Measurements from ENCODE around the gene LAD1.

- TF ChIP-seq CTCF (IDR thresholded peaks at IDR 0.05) (no peak), REST (IDR thresholded peaks at IDR 0.05; ENCODE audit: insufficient read depth in 1 of 2, low read depth in 2 of 2, low read length in 1 of 2) (no peak), TCF7L2 (IDR thresholded peaks at IDR 0.05; ENCODE audit: low read depth, low read length) (no peak)
Observed at GRCh38 chr1:201406831-201407406, 7.8 kb upstream of the LAD1 start.
